NB4 (cell line): Measurements from ENCODE around the gene MVP.

Experiments
- MYC ChIP-seq: IDR thresholded peaks from 2 replicates; pipeline ENCODE4 v1.6.1; 2011; ENCODE audit warnings: low read depth, low read length
- POLR2A ChIP-seq: IDR thresholded peaks from 2 replicates; pipeline ENCODE4 v1.6.1; 2011; ENCODE audit warnings: mild to moderate bottlenecking; ENCODE audit not compliant: insufficient read length; ENCODE audit errors: extremely low read depth
- TF ChIP-seq, protein P1 (sequence below): IDR thresholded peaks from one replicate; pipeline ENCODE4 v1.5.1; 2012; ENCODE audit warnings: low read depth, low read length
- TF ChIP-seq, protein P2 (sequence below): IDR thresholded peaks from 2 replicates; pipeline ENCODE4 v1.6.1; 2011; ENCODE audit warnings: low read depth, low read length

DNA sequence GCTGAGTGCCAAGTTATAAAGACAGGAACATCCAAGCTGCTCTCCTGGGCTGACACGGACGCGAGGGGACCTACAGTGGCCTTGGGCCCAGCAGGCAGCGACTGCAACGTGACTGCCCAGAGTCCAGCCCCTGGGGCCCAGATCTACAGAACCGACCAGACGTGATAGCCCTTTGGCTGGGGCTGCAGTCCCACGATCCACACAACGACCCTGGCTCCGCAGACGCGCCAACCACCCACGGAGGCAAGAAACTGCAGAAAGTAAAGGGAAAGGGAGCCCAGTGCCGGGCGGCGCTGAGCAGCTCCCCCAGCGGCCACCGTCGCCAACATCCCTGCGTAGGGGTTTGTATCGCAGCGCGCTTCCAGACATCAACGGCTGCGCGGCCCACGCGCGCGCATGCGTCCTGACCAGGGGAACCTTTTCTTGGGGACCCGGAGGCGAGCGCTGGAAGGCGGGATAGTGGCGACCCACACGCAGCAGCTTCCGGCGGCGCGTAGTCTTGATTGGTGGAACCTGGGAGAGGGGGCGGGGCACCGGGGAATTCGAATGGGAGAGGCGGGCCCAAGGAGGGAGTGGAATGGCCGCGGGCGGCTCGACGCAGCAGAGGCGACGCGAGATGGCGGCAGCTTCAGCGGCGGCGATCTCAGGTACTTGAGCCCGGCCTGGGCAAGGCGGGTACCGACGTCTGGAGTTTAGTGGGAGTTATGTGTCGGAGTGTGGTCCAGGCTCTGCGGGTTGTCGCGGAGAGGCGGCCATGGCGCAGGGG, 29.9 kb upstream of the MVP start, which contains the start of gene KIF22:
- TF ChIP-seq, protein P1, sequence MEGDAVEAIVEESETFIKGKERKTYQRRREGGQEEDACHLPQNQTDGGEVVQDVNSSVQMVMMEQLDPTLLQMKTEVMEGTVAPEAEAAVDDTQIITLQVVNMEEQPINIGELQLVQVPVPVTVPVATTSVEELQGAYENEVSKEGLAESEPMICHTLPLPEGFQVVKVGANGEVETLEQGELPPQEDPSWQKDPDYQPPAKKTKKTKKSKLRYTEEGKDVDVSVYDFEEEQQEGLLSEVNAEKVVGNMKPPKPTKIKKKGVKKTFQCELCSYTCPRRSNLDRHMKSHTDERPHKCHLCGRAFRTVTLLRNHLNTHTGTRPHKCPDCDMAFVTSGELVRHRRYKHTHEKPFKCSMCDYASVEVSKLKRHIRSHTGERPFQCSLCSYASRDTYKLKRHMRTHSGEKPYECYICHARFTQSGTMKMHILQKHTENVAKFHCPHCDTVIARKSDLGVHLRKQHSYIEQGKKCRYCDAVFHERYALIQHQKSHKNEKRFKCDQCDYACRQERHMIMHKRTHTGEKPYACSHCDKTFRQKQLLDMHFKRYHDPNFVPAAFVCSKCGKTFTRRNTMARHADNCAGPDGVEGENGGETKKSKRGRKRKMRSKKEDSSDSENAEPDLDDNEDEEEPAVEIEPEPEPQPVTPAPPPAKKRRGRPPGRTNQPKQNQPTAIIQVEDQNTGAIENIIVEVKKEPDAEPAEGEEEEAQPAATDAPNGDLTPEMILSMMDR = peak; percentile 61
- TF ChIP-seq, protein P2, sequence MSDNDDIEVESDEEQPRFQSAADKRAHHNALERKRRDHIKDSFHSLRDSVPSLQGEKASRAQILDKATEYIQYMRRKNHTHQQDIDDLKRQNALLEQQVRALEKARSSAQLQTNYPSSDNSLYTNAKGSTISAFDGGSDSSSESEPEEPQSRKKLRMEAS = peak; percentile 66
- TF ChIP-seq POLR2A (peak; percentile 78), MYC (peak; percentile 63; the same call in 1 of the 2 replicates)
